Measurements from ENCODE around the gene LONP2. TPM values are rescaled to one million over a fixed set of nuclear protein-coding genes. Genes with fewer than 3 reads are reported as not detected.

The LONP2 gene
- total and polyA plus RNA-seq, 12 donors, result 45.3 to 89.1 (median 75.2) TPM

DNA sequence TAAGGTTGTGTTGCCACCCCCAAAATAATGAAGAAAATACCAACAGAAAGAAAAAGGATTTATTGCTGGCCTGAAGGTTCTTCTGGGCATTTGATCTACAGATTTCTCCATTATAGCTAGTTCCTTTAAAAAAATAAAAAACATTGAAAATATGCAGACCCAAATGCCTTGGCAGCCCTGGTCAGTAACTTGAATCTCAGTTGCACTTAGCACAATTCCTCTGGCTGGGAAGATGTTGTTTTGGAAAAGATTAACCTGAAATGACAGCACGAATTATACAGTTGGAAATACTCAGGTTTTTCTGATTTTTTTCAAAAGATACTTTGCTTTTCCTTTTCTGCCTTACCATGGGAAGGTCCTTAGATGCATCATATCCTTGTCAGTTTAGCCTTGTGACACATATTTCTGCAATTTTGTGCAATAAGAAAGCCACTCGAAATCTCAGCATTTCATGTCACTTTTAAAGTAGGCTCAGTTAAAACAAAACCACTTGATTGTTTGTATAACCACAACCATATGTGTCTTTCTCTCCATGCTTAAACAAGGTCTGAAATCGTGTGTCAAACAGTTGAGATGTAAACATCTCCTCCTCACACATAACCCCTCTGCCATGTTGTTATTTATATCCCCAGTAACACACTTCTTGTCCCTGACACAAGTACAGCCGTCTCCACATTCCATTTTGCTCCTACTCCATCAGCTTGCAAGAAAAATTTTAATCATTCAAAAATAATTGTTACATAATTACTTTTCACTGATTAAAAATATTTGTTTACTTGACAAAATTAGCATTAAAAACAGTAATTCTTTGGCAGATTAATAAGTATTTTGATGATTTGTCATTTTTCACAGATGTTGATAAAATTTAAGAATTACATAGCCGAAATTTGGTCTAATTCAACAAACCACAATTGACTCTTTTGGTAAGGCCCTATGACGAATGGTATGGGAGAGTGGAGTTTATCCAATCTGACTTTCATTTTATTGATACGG is 80.0 kb downstream of the LONP2 start:
- Histone ChIP-seq H3K36me3 (replicated peaks in 1 of 2) (peaks cover 0 to 3% of the 10 kb centered on the region in 2 donors), H3K4me3 (no peak overlapping the region), H3K27me3 (no peaks in the 10 kb centered on the region), H3K9me3 (replicated peaks in 1 of 3) (no peaks in the 10 kb centered on the region), H3K27ac (no peak overlapping the region), H3K4me1 (replicated peaks in 1 of 2) (peaks cover 0 to 4% of the 10 kb centered on the region in 2 donors)
- TF ChIP-seq, protein P1, sequence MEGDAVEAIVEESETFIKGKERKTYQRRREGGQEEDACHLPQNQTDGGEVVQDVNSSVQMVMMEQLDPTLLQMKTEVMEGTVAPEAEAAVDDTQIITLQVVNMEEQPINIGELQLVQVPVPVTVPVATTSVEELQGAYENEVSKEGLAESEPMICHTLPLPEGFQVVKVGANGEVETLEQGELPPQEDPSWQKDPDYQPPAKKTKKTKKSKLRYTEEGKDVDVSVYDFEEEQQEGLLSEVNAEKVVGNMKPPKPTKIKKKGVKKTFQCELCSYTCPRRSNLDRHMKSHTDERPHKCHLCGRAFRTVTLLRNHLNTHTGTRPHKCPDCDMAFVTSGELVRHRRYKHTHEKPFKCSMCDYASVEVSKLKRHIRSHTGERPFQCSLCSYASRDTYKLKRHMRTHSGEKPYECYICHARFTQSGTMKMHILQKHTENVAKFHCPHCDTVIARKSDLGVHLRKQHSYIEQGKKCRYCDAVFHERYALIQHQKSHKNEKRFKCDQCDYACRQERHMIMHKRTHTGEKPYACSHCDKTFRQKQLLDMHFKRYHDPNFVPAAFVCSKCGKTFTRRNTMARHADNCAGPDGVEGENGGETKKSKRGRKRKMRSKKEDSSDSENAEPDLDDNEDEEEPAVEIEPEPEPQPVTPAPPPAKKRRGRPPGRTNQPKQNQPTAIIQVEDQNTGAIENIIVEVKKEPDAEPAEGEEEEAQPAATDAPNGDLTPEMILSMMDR (IDR thresholded peaks at IDR 0.05), result no peak
- TF ChIP-seq POLR2A (IDR thresholded peaks at IDR 0.05), result no peak
- no peak for DNase-seq
- WGBS, 4 donors, result 80 to 83% (median 82%) methylated on average over 7 of the region's 7 CpGs
- intact Hi-C loops (cut with DNase I), result no loop called here

DNA sequence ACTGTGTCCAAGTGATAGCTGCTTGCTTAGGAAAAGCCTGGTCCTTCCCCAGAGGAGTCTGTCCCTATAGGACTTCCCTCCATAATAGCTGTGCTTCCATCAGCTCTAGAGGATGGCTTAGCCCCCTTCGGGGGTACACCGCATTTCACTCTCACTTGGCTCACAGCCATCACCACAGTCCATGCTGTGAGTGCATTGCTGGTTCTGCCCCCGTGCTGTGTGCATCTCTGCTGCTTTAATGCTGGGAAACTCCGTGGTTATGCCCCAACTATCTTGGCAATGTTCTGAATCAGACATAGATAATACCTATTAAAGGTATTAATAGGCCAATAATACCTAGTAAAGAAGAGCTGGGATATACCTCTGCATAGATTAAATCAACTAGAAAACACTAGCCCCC is 82.8 kb downstream of the LONP2 start:
- Histone ChIP-seq H3K4me3 (no peak overlapping the region), H3K9me3 (replicated peaks in 1 of 3) (no peaks in the 10 kb centered on the region), H3K4me1 (replicated peaks in 1 of 2) (no peaks in the 10 kb centered on the region), H3K27ac (no peak overlapping the region), H3K27me3 (no peaks in the 10 kb centered on the region), H3K36me3 (replicated peaks in 1 of 2) (peaks cover 0 to 3% of the 10 kb centered on the region in 2 donors)
- intact Hi-C loops (cut with DNase I), result no loop called here
- DNase-seq, result no peak
- TF ChIP-seq POLR2A (IDR thresholded peaks at IDR 0.05), result no peak
- TF ChIP-seq, protein P1 (IDR thresholded peaks at IDR 0.05), result no peak
- 70 to 89% (median 80%) methylated on average over 4 of the region's 4 CpGs for WGBS, 4 donors

DNA sequence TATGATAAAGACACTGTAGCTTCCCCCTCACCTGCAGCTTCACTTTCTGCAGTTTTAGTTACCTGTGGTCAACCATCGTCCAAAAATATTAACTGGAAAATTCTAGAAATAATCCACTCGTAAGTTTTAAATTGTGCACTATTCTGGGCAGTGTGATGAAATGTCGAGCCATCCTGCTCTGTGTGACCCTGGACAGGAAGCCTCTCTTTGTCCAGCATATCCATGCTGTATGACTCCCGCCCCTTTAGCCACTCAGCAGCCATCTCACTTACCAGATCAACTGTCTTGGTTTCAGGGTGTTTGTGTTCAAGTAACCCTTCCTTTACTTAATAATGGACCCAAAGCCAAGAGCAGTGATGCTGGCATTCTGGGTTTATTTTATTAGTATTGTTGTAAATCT is 85.0 kb downstream of the LONP2 start:
- TF ChIP-seq POLR2A (IDR thresholded peaks at IDR 0.05), result no peak
- TF ChIP-seq, protein P1 (IDR thresholded peaks at IDR 0.05), result no peak
- Histone ChIP-seq H3K27me3 (no peaks in the 10 kb centered on the region), H3K36me3 (replicated peaks in 1 of 2) (peaks cover 0 to 5% of the 10 kb centered on the region in 2 donors), H3K4me1 (replicated peaks in 1 of 2) (no peaks in the 10 kb centered on the region), H3K4me3 (no peak overlapping the region), H3K27ac (no peak overlapping the region), H3K9me3 (replicated peaks in 1 of 3) (no peaks in the 10 kb centered on the region)
- WGBS, 4 donors, result 69 to 88% (median 86%) methylated on average over 4 of the region's 4 CpGs
- no peak for DNase-seq
- intact Hi-C loops (cut with DNase I), result no loop called here

DNA sequence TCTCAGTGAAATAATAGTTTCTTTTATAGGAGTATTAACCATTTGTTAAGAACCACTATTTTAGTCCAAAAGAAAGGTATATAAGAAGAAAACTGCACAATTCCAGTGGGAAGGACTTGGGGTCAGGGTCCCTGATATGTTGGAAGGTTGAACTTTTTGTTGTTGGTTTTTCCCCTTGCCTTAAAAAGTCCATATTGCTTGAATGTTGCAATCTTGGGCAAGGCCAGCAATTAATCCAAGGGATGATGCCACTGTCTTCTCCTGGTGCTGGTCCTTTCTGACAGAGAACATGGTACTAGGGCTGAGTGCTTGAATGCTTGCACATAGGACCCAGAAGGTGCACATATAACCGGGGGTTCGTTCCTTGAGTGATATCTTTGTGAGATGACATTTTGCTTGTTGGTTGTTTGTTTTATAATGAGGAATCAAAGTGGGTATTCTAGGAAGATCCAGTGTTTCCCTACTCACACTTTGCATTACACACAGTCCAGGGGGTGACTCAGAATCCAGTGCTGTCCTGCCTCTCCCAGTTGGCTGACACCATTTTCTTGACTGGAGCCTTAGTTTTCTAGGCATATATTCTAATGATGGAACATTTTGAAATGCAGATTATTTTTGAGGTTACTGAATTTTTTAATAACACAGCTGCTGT is 86.2 kb downstream of the LONP2 start:
- H3K36me3 ChIP-seq (replicated peaks in 1 of 2), result peaks cover 0 to 15% of the 10 kb centered on the region in 2 donors
- no peak overlapping the region for H3K4me3 ChIP-seq
- H3K27ac ChIP-seq, result no peak overlapping the region
- intact Hi-C loops (cut with DNase I), result no loop called here
- 88 to 97% (median 93%) methylated on average over 2 of the region's 2 CpGs for WGBS, 4 donors
- DNase-seq, result no peak
- H3K9me3 ChIP-seq (replicated peaks in 1 of 3), result no peaks in the 10 kb centered on the region
- no peak for TF ChIP-seq POLR2A (IDR thresholded peaks at IDR 0.05)
- TF ChIP-seq, protein P1 (IDR thresholded peaks at IDR 0.05), result no peak
- no peaks in the 10 kb centered on the region for H3K27me3 ChIP-seq
- H3K4me1 ChIP-seq (replicated peaks in 1 of 2), result no peaks in the 10 kb centered on the region
